GM23248 (cell line): ENCODE data around the gene SERPINA5.

Experiments used
- EZH2 ChIP-seq: fragments of 200-600 bp; sonication (generic); IDR thresholded peaks from 2 replicates; pipeline ENCODE4 v1.6.1; 2018; ENCODE audit warnings: antibody characterized with exemption, mild to moderate bottlenecking; ENCODE audit not compliant: insufficient read depth, poor library complexity, severe bottlenecking
- EZH2phosphoT487 ChIP-seq: fragments of 200-600 bp; sonication (generic); IDR thresholded peaks from 2 replicates; pipeline ENCODE4 v1.6.1; 2018; ENCODE audit warnings: antibody characterized with exemption, moderate library complexity, mild to moderate bottlenecking, low read depth; ENCODE audit not compliant: insufficient read depth

DNA sequence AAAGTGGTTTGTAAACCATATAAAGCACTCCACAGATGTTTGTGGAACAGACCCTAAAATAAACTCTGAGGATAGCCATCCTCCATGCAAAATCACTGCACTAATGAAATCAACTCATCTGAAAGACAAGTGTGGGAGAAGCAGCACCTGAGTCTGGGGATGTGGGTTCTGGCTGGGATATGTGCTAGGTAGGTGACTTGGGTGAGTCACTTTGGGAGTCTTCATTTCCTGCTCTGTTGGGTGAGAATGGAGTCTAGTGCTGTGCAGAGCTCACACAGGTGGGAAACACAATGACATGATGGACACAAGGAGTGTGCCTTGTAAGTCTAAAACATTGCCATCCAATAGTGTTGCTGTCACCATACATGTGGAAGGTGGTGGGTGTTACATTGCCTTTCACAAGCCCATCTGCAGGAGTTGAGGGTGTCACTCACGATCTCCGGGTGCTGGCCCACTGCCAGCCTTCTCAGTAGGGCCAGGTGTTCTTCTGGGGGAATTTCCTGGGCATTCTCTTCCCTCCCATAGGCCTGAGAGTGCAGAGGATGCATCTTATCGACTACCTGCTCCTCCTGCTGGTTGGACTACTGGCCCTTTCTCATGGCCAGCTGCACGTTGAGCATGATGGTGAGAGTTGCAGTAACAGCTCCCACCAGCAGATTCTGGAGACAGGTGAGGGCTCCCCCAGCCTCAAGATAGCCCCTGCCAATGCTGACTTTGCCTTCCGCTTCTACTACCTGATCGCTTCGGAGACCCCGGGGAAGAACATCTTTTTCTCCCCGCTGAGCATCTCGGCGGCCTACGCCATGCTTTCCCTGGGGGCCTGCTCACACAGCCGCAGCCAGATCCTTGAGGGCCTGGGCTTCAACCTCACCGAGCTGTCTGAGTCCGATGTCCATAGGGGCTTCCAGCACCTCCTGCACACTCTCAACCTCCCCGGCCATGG lies 18.0 kb upstream of the SERPINA5 start:
- TF ChIP-seq EZH2 (no peak), EZH2phosphoT487 (no peak)
